Nucleus accumbens (tissue), 56 donors: Measurements from ENCODE around the gene ADAP2.

Source experiments
- DNase-seq, 56 donors: peaks; one replicate each; lab custom pipeline; 2025; lab: John Stamatoyannopoulos, UW

Gene ADAP2

GRCh38 chr17:31008374-31009041 is 86.8 kb downstream of the ADAP2 start:
- peak in 50 of 56 donors; percentile 6 to 76 (median 48) for DNase-seq
